Smooth muscle cell (in vitro differentiated cells): ENCODE results near the gene COIL. TPM values are rescaled to one million over a fixed set of nuclear protein-coding genes. Genes with fewer than 3 reads are reported as not detected.
"Not testable (repeated sequence)": the region's sequence is repeated elsewhere in the genome, so short reads cannot be mapped to it uniquely, and the experiment has no call there.

ENCODE experiments used
- DNase-seq: peaks from one replicate; lab custom pipeline; 2025; ENCODE audit not compliant: unreplicated experiment; lab: John Stamatoyannopoulos, UW
- H2AFZ ChIP-seq: fragments of 200-600 bp; sonication (generic); 2 replicates; pipeline ENCODE4 v1.6.0; 2016; ENCODE audit warnings: antibody characterized with exemption, low read depth, mild to moderate bottlenecking
- H3F3A ChIP-seq: fragments of 200-600 bp; sonication (generic); 2 replicates; pipeline ENCODE4 v1.6.0; 2017; ENCODE audit warnings: antibody characterized with exemption, low read depth
- H3K27ac ChIP-seq: fragments of 200-600 bp; sonication (generic); 2 replicates; pipeline ENCODE4 v1.5.1; 2016; ENCODE audit warnings: low read depth, mild to moderate bottlenecking
- H3K27me3 ChIP-seq: fragments of 200-600 bp; sonication (generic); 2 replicates; pipeline ENCODE4 v1.6.1; 2016; ENCODE audit warnings: low read depth, mild to moderate bottlenecking
- H3K36me3 ChIP-seq: fragments of 200-600 bp; sonication (generic); 2 replicates; pipeline ENCODE4 v1.5.1; 2016; ENCODE audit warnings: low read depth
- H3K4me1 ChIP-seq: fragments of 200-600 bp; sonication (generic); 2 replicates; pipeline ENCODE4 v1.5.1; 2016; ENCODE audit warnings: low read depth
- H3K4me2 ChIP-seq: fragments of 200-600 bp; sonication (generic); 2 replicates; pipeline ENCODE4 v1.6.0; 2016; ENCODE audit warnings: mild to moderate bottlenecking
- H3K4me3 ChIP-seq: fragments of 200-600 bp; sonication (generic); 2 replicates; pipeline ENCODE4 v1.5.1; 2016; ENCODE audit warnings: mild to moderate bottlenecking
- H3K79me2 ChIP-seq: fragments of 200-600 bp; sonication (generic); 2 replicates; pipeline ENCODE4 v1.6.0; 2016; ENCODE audit warnings: low read depth, mild to moderate bottlenecking
- H3K9ac ChIP-seq: fragments of 200-600 bp; sonication (generic); 2 replicates; pipeline ENCODE4 v1.6.0; 2016; ENCODE audit warnings: low read depth
- H3K9me3 ChIP-seq: fragments of 200-600 bp; sonication (generic); replicated peaks from 2 replicates; pipeline ENCODE4 v1.5.1; 2016; ENCODE audit warnings: low read depth
- H4K20me1 ChIP-seq: fragments of 200-600 bp; sonication (generic); 2 replicates; pipeline ENCODE4 v1.6.0; 2016; ENCODE audit warnings: low read depth
- CTCF ChIP-seq: fragments of 200-600 bp; sonication (generic); IDR thresholded peaks from 2 replicates; pipeline ENCODE4 v1.5.1; 2017; ENCODE audit warnings: borderline replicate concordance, mild to moderate bottlenecking, antibody characterized with exemption; ENCODE audit not compliant: insufficient read depth, poor library complexity, severe bottlenecking
- WGBS: methylation state at CpG from one replicate; pipeline ENCODE4 v1.1.7; 2016; ENCODE audit warnings: low lambda C conversion rate; 5-methylcytosine and 5-hydroxymethylcytosine counted together
- polyA plus RNA-seq: library from polyadenylated mRNA; unstranded; fragments of >200 nt; fragmentation: Nextera tagmentation; extraction: Ambion mirVana; gene quantifications from 2 replicates; pipeline ENCODE4 v1.2.1, GENCODE V29; 2016
- total RNA-seq: library from RNA; depleted of rRNA; stranded (reverse); fragments of >200 nt; gene quantifications from 2 replicates; pipeline ENCODE4 v1.2.3, GENCODE V29; 2014

The COIL gene
- total and polyA plus RNA-seq, 2 experiments from 2014 or later = 15.5 to 30.3 TPM

- Histone ChIP-seq H2AFZ (no peak overlapping the region), H3K9me3 (no peaks in the 10 kb centered on the region), H3F3A (no peaks in the 10 kb centered on the region), H3K4me2 (no peak overlapping the region), H4K20me1 (no peaks in the 10 kb centered on the region), H3K79me2 (no peaks in the 10 kb centered on the region), H3K4me3 (no peak overlapping the region), H3K36me3 (no peaks in the 10 kb centered on the region), H3K27ac (no peak overlapping the region), H3K9ac (no peak overlapping the region), H3K27me3 (no peaks in the 10 kb centered on the region), H3K4me1 (peaks cover under 1% of the 10 kb centered on the region)
- 83% methylated on average over 7 of the region's 7 CpGs for WGBS
- no peak for DNase-seq
- no peak for TF ChIP-seq CTCF
Observed at GRCh38 chr17:56972111-56972730, 11.4 kb upstream of the COIL start.

GRCh38 chr17:56970974-56971373 lies 10.1 kb upstream of the COIL start:
- Histone ChIP-seq H3K4me2 (no peak overlapping the region), H3K36me3 (no peaks in the 10 kb centered on the region), H3K9ac (no peak overlapping the region), H4K20me1 (no peaks in the 10 kb centered on the region), H3K79me2 (no peaks in the 10 kb centered on the region), H3K27ac (no peak overlapping the region), H3K4me3 (no peak overlapping the region), H3K9me3 (no peaks in the 10 kb centered on the region), H2AFZ (no peak overlapping the region), H3K27me3 (no peaks in the 10 kb centered on the region), H3K4me1 (no peaks in the 10 kb centered on the region), H3F3A (no peaks in the 10 kb centered on the region)
- TF ChIP-seq CTCF = no peak
- no peak for DNase-seq
- 96% methylated on average over 1 of the region's 1 CpG for WGBS

GRCh38 chr17:56966338-56966737 lies 5.5 kb upstream of the COIL start:
- no peak for TF ChIP-seq CTCF
- Histone ChIP-seq H3K9me3 (no peaks in the 10 kb centered on the region), H2AFZ (no peak overlapping the region), H3K27me3 (no peaks in the 10 kb centered on the region), H3K4me2 (no peak overlapping the region), H3K27ac (no peak overlapping the region), H4K20me1 (no peaks in the 10 kb centered on the region), H3F3A (no peaks in the 10 kb centered on the region), H3K36me3 (no peaks in the 10 kb centered on the region), H3K79me2 (no peaks in the 10 kb centered on the region), H3K4me3 (no peak overlapping the region), H3K9ac (no peak overlapping the region), H3K4me1 (no peaks in the 10 kb centered on the region)
- 73% methylated on average over 5 of the region's 5 CpGs for WGBS
- no peak for DNase-seq

GRCh38 chr17:56965681-56966080 lies 4.8 kb upstream of the COIL start:
- H3K27me3 ChIP-seq, H3F3A ChIP-seq, H3K36me3 ChIP-seq, H3K79me2 ChIP-seq, DNase-seq, H2AFZ ChIP-seq, H3K9me3 ChIP-seq, H3K4me3 ChIP-seq, H3K9ac ChIP-seq, H3K4me1 ChIP-seq, H4K20me1 ChIP-seq, H3K4me2 ChIP-seq, H3K27ac ChIP-seq: not testable (repeated sequence)
- WGBS = 85% methylated on average over 6 of the region's 6 CpGs

DNA sequence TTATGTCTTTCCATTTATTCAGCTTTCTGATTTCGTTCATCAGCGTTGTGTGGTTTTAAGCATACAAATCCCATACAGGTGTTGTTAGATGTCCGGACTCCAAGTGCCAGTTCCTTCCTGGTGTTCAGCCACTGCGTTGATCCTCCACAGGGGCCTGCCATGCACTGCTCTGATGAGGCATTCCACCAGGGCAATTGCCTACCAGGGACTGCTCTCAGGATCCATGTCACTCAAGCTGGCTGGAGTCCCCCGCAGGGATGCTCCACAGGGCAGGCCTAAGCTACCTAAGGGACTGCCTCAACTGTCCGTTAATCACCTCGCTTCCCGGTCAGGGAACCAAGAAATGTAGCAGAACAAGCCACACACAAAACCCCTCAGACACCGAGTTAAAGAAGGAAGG lies 4.4 kb upstream of the COIL start:
- H3K9me3 ChIP-seq, H3K36me3 ChIP-seq, H3F3A ChIP-seq, H3K27me3 ChIP-seq, H4K20me1 ChIP-seq, H3K27ac ChIP-seq, H2AFZ ChIP-seq, H3K4me2 ChIP-seq, H3K4me3 ChIP-seq, H3K9ac ChIP-seq, H3K79me2 ChIP-seq, DNase-seq, H3K4me1 ChIP-seq: not testable (repeated sequence)
- WGBS = 91% methylated on average over 9 of the region's 9 CpGs
